Thyroid gland (tissue), 4 donors: ENCODE measurements around the gene ABCF1.

Experiments used
- POLR2A ChIP-seq, 2 donors: fragments of 450-650 bp; IDR thresholded peaks; one replicate each; pipeline ENCODE4 v1.6.1; 2017; ENCODE audit warnings: antibody characterized with exemption in 2 of 2, mild to moderate bottlenecking in 2 of 2, moderate library complexity in 1 of 2
- TF ChIP-seq, protein P1 (sequence below), 6 experiments: fragments of 200-600 bp in 3 of 6; fragments of 450-650 bp in 3 of 6; sonication (generic) in 3 of 6; IDR thresholded peaks; one replicate each; pipeline ENCODE4 v1.5.1; 2016 to 2019; ENCODE audit warnings: antibody characterized with exemption in 6 of 6, mild to moderate bottlenecking in 2 of 6, inconsistent platforms in 1 of 6, moderate library complexity in 1 of 6

DNA sequence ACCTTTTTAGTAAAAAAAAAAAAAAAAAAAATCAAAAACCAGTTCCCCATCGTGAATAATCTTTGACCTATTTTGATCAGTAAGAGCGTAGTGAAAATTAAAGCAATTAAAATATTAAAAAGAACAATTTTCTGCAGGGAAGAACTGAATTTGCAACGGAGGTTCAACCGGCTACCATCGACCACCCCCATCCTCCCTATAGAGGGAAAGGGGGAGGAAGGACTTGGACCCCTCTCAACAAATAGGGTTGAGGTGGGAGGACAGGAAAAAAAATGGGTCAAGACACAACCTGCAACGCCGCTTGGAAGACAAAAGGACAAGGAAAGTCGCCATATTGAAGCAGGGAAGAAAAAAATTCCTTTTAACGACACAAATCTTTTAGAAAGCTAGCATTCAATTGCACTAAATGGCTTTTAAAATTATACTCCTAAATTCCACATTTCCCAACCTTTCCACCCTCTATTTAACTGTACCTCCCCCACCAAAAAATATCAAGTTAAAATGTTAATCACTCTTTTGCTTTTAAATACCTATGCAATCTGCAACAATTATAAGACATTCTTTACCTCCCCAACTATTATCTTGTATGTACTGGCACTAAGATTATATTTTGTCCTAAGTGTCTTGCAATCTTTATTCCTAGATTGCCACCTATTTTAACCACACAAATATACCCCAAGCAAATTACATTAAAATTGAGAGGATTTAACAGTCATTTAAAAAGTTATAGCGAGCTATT lies 44.1 kb downstream of the ABCF1 start:
- TF ChIP-seq, protein P1, sequence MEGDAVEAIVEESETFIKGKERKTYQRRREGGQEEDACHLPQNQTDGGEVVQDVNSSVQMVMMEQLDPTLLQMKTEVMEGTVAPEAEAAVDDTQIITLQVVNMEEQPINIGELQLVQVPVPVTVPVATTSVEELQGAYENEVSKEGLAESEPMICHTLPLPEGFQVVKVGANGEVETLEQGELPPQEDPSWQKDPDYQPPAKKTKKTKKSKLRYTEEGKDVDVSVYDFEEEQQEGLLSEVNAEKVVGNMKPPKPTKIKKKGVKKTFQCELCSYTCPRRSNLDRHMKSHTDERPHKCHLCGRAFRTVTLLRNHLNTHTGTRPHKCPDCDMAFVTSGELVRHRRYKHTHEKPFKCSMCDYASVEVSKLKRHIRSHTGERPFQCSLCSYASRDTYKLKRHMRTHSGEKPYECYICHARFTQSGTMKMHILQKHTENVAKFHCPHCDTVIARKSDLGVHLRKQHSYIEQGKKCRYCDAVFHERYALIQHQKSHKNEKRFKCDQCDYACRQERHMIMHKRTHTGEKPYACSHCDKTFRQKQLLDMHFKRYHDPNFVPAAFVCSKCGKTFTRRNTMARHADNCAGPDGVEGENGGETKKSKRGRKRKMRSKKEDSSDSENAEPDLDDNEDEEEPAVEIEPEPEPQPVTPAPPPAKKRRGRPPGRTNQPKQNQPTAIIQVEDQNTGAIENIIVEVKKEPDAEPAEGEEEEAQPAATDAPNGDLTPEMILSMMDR (IDR thresholded peaks at IDR 0.05), result no peak
- TF ChIP-seq POLR2A (IDR thresholded peaks at IDR 0.05), result no peak
